ENCODE results near the gene ZNF469. TPM values are rescaled to one million over a fixed set of nuclear protein-coding genes. Genes with fewer than 3 reads are reported as not detected.
A peak's percentile ranks its signal among the peaks of the same experiment; 100 is the strongest.

Gene ZNF469, protein sequence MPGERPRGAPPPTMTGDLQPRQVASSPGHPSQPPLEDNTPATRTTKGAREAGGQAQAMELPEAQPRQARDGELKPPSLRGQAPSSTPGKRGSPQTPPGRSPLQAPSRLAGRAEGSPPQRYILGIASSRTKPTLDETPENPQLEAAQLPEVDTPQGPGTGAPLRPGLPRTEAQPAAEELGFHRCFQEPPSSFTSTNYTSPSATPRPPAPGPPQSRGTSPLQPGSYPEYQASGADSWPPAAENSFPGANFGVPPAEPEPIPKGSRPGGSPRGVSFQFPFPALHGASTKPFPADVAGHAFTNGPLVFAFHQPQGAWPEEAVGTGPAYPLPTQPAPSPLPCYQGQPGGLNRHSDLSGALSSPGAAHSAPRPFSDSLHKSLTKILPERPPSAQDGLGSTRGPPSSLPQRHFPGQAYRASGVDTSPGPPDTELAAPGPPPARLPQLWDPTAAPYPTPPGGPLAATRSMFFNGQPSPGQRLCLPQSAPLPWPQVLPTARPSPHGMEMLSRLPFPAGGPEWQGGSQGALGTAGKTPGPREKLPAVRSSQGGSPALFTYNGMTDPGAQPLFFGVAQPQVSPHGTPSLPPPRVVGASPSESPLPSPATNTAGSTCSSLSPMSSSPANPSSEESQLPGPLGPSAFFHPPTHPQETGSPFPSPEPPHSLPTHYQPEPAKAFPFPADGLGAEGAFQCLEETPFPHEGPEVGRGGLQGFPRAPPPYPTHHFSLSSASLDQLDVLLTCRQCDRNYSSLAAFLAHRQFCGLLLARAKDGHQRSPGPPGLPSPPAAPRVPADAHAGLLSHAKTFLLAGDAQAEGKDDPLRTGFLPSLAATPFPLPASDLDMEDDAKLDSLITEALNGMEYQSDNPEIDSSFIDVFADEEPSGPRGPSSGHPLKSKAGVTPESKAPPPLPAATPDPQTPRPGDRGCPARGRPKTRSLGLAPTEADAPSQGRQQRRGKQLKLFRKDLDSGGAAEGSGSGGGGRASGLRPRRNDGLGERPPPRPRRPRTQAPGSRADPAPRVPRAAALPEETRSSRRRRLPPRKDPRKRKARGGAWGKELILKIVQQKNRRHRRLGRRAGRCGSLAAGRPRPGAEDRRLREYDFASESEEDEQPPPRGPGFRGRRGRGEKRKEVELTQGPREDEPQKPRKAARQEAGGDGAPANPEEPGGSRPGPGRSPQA (N-terminal part only)
- total RNA-seq, result 1.5 TPM
- long read RNA-seq, full-length matches to known transcripts, result 1 of 1 reads
- long read RNA-seq, partial matches to known transcripts, result 0 of 1 reads
- long read RNA-seq, other reads (novel, unspliced or antisense), result 0 of 1 reads

DNA sequence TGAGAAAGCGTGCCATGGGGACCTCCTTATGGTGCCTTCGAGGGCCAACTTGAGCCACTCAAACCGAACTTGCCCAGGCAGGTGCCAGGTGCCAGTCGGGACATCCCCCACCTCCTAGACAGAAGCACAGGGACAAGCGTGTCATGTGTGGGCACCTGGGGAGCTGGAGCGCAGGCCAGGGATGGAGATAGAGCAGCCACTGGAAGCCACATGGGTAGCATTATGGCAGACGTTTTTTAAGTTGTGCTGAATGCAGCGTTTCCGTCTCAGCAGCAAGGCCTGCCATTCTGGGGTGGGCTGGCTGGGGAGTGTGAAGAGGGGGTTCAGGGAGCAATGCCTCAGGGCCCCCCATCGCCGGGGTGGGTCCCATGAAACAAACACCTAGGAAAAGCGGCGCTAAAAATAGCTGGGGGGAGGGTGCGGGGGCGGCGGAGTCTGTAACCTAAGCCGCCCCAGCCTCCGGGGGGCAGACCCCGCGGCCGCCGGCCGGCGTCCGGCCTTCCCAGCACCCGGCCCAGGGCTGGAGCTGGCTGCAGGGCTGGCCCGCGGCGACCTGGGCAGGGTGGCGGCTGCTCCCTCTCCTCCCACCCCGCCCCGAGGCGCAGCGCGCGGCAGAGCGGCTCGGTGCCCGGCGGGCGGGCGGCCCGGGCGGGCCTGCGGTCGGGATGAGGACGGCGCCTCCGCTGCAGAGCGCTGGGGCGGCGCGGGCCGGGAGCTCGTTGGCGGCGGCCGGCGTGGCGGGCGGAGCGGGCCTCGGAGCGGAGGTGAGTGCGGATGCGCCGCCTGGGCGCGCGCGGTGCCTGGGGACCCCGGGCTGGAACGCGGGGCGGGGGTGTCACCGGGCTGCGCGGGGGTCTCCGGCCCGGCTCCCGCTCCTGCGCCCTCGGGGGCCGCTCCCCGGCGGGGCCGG, at the start of gene ZNF469:
ZNF469 (plus strand) TSS at position 469 of the 910 bp plus-strand sequence. CDS start 44,512 bp downstream, outside the sequence.
- intact Hi-C loops (cut with DNase I), result no loop called here
- DNase-seq (ENCODE audit: low spot score), result peak; percentile 72

DNA sequence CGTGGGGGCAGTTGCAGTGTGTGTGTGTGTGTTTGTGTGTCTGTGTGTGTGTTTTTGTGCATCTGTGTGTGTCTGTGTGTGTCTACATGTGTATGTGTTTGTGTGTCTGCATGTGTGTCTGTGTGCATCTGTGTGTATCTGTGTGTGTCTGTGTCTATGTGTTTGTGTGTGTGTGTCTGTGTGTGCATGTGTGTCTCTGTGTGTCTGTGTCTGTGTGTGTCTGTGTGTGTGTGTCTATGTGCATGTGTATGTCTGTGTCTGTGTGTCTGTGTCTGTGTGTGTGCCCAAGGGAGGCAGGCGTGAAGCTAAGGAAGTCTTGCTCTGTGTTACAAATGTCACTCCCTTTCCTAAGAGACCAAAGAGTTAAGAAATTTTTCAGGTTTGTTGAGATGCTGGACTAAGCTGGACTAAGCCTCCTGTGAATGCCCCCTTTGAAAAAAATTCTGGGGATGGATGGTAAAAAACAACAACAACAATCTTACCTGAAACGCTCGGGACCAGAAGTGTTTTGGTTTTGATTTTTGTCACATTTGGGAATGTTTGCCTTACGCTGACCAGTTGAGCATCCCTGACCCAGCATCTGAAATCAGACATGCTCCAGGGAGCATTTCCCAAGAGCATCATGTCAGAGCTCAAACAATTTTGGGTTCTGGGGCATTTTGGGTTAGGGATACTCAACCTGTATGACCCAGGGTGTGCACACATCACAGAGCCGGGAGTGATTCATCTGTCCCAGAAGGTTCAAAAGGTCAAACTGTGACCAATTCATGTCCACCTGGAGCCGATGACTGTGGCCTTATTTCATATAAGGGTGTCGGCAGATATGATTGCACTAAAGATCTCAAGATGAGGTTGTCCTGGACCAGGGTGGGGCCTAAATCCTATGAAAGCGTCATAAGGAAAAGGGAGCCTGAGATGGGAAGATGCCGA, 48.6 kb upstream of the ZNF469 start:
- intact Hi-C loops (cut with DNase I), result no loop called here
- no peak for DNase-seq (ENCODE audit: low spot score)

DNA sequence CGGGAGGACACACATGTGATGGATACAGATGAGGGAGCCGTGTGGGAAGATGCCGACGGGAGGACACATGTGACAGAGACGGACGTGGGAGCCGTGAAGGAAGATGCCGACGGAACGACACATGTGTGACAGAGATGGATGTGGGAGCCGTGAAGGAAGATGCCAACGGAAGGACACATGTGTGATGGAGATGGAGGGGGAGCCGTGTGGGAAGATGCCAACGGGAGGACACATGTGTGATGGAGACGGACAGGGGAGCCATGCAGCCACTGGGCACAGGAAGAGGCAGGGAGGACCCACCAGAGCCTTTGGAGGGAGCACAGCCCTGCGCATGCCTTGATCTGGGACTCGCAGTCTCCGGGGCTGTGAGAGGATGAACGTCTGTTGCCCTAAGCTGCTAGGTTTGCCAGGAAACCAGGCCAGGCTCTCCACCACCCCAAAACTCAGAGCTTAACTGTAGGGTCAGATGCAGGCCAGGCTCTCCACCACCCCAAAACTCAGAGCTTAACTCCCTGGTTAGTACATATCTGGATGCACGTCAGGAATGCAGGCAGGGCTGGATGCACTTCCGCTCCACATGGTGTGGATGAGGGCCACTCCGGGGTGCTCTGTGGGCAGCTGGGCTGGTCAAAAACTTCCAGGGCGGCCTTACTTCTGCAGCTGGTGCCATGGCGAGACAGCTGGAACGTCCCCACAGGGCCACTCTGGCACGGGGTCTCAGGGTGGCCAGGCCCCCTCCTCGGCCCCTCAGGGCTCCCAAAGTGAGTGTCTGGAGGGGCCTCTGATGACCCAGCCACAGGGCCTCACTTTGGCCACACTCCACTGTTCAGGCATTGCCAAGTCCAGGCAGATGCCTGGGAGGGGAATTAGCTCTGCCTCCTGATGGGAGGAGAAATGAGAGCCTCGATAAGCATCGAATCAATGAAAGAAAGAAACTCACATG, 47.7 kb upstream of the ZNF469 start:
- DNase-seq (ENCODE audit: low spot score), result no peak

DNA sequence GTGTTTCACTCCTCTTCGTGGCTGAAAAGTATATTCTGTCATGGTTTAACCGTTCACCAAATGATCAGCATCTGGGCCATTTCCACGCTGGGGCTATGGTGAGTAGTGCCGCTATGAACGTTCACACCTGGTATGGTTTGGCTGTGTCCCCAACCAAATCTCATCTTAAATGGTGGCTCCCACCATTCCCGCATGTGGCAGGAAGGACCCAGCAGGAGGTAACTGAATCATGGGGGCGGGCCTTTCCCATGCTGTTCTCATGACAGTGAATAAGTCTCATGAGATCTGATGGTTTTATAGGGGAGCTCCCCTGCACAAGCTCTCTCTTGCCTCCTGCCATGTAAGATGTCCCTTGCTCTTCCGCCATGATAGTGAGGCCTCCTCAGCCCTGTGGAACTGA, 45.7 kb upstream of the ZNF469 start:
- intact Hi-C loops (cut with DNase I), result no loop called here
- DNase-seq (ENCODE audit: low spot score), result no peak

More for the DNA sequence above, 47.7 kb upstream of the ZNF469 start:
- intact Hi-C loops (cut with DNase I), result no loop called here

DNA sequence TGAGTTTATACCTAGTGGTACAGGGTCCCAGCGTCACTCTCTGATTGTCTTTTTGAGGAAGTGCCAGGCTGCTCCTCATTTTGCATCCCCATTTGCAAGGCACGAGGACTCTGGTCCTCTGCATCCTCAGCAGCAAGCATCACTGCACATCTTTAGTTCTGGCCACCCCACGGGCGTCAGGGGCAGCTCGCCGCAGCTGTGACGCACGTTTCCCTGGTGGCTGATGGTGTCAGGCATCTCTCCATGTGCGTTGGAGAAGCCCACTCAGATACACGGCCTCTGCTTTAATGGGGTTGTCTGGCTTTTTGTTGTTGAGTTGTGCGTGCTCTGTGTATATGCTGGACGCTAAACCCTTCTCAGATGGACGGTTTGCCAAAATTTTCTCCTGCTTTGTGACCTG, 45.2 kb upstream of the ZNF469 start:
- DNase-seq (ENCODE audit: low spot score), result no peak
- intact Hi-C loops (cut with DNase I), result no loop called here

DNA sequence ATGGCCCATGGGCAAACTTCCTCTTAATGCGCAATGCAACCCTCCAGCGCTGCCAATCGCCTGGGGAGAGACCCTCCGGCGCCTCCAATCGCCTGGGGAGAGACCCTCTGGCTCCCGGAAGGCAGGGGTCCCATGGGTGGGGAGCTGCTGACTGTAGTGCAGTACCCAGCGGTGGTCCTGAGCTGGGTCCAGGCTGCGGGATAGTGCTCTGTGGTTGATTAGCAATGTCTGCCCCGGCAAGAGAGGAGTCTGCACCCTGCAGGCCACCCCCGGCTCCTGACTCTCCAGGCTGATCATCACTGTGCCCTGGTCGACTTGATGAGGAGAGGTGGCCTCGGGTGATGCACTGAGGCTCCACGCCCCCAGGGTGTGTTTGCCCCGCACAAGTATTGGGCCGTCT, 44.6 kb upstream of the ZNF469 start:
- intact Hi-C loops (cut with DNase I), result no loop called here
- no peak for DNase-seq (ENCODE audit: low spot score)

DNA sequence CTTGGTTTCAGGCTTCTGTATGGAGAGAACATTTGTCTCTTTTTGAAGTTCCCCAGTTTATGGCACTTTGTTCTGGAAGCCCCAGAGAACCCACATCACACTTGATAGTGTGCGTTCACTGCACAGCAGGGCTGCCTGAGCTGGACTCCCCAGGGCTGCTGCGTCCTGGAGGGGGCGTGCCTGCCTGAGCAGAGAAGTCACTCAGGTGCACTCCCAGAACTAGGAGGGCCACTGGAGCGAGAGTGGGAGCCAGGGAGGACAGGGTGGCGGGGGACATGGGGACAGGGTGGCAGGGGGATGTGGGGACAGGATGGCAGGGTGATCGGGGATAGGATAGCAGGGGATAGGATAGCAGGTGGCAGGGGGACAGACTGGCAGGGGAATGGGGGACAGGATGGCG, 43.9 kb upstream of the ZNF469 start:
- no peak for DNase-seq (ENCODE audit: low spot score)
- intact Hi-C loops (cut with DNase I), result no loop called here

DNA sequence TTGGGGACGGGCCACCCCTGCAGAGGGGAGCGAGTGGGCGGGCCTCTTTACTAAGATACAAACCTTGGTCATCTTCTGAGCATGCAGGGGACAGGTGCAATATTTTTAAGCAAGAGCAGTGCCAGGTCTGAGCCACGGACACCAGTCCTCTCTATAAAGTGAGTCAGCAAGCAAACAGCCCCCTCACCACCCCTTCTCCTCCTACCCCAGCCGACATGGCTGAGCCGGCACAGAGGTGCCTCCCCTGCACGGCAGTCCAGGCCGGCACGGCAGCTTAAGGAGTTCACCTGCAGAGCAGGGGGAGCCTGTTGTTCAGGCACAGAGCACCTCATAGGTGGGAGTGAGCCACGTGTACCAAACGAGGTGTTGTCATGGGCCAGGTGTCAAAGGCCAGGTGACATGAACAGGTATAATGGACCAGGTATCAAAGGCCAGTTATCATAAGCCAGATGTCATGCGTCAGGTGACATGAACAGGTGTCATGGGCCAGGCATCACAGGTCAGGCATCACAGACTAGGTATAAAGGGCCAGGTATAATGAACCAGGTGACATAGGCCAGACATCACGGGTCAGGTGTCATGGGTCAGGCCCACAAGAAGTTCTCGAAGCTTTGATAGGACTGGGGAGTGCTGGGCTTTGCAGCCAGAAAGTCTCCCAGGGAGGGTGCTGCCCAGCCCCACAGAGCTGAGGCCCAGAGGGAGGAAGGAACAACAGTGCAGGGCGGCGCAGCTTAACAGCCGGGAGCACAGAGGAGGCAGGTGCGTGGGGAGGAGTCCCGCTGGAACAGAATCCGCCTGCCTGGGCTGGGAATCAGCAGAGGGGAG, 42.6 kb upstream of the ZNF469 start:
- DNase-seq (ENCODE audit: low spot score), result no peak
- intact Hi-C loops (cut with DNase I), result no loop called here

DNA sequence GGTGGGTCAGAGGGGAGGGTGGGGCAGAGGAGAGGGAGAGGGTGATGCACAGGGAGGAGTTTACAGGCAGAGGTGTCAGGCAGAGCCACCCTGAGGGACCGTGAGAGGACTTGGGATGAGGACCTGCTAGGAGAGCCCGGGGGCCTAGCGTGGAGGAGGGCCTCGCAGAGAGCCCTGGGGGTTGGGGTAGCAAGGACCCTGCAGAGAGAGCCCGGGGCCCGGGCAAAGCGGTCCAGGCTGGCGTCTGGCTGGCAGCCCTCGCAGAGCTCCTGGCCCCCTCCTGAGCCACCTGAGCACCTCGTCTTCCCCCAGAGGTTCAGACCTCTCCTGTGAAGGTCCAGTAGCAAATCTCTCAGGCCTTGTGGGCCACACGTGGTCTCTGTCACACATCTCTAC, 42.0 kb upstream of the ZNF469 start:
- intact Hi-C loops (cut with DNase I), result no loop called here
- DNase-seq (ENCODE audit: low spot score), result no peak

DNA sequence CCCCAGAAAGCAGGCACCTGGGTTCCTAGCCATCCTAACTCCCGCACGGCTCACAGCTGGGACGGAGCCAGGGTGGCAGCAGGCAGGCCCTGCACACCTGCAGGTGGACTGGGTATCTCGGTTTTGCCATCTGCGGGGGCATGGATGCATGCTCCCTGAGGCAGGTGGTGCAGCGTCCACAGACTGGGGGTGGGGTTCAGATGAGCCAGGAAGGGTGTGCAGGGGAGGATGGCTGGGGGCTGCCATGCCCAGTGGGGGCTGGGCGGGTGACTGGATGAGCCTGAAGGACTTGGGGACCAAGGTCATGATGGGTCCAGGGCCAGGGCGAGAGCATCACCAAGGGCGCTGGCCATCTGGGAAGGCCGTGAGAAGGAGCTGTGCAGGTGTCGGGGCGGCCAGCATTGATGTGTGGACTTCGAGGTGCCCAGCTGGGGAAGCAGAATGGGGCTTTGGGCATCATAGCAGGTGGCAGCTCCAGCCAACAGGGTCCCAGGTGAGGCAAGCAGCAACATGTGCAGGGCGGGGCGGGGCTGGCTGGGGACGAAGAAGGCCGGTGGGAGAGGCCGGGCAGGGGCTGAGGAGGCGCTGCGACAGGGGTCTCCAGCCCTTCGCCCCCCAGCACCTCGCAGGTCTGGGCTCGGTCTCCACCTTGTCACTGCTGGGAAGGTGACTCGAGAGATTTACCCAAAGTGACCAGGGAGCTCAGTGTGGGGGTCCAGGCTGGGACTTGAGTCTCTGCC, 41.0 kb upstream of the ZNF469 start:
- intact Hi-C loops (cut with DNase I), result no loop called here
- no peak for DNase-seq (ENCODE audit: low spot score)

DNA sequence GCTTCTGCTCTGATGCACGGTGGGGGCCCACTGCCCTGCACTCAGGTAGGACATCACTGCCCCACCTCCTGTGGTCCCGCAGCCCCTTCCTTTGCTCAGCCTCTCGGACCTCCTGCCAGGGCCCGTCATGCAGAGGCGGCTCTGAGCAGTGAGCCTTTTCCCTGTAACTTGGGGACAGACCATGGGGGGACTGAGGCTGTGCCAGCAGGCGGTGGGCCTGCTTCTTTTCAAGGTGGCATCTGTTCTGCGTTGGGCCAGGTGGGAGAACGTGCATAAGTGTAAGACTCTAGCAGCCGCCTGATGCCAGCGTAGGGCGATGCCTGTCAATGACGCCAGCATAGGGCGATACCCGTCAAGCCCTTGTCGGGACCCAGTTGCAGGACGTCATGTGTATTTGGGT, 40.3 kb upstream of the ZNF469 start:
- no peak for DNase-seq (ENCODE audit: low spot score)
- intact Hi-C loops (cut with DNase I), result no loop called here

DNA sequence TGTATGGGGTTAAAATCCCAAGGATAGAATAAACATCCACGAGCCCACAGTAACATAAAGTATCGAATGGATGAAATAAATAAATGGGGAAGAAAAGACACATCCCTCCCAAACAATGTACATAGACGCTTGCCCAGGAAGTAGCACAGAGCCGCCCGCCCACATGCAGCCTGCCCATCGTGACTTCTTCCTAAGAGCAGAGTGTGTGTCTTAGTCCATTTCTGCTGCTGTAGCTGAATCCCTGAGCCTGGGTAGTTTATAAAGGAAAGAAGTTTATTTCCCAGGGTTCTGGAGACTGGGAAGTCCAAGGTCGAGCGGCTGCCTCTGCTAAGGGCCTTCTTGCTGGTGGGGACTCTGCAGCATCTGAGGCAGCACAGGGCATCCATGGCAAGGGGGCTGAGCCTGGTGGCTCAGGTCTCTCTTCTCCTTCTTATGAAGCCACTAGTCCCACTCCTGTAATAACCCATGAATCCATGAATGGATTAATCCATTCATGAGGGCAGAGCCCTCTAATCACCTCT, 39.4 kb upstream of the ZNF469 start:
- intact Hi-C loops (cut with DNase I), result no loop called here
- DNase-seq (ENCODE audit: low spot score), result no peak

DNA sequence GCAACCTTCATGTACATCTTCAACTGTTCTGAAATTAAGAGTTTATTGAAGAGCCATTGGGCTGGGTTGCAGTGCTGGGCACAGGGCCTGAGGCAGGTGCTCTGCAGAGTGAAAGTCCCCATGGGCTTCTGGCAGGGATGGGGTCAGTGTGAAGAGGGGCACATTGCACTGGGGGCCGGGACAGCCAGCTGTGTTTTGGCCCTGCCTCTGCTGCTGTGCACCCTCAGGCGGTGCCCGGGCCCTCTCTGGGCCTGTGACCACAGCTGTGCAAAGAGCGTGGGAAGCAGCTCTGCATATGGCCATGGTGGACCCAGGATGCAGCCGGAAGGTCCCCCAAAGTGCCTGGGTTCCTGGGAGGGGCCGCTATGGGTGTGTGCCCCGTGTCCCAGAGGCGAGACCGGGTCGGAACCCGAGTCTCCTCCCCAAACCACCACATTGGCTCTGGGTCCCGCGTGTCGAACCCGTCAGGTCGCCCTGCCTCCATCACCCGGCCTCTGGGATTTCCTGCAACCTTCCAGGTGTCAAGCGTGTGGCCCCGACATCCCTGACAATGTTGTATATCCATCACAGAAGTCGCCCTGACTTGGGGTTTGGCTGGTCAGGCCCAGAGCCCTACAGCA, 38.2 kb upstream of the ZNF469 start:
- intact Hi-C loops (cut with DNase I), result no loop called here
- DNase-seq (ENCODE audit: low spot score), result no peak

DNA sequence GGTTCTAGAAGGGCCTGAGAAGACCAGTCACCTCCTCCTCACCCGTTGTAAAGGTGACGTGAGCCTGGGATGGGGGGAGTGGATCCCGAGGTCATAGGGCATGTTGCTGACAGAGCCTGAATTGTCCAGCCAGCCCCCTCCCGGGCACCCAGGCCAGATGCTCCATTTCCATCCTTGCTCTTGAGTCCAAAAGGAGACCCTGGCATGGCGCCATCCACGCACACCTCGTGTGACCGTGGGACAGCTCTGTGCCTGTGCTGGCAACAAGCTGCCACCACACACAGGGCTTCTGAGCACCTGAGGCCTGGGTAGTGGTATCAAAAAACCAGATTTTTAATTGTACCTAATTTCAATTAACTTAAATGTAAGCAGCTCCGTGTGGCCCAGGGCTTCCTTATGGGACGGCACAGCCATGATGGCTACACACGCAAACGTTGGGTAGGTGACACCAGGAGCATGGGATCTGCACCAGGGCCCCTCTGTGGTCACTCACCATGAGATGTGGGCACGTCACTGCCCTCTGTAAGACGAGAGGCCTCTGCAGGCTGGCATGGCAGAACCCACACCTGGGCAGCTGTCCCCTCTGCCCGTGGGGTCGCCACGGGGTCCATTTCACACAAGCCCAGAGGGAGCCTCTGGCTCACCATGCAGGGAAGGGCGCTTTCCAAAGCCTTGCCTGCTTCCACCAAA, 37.6 kb upstream of the ZNF469 start:
- DNase-seq (ENCODE audit: low spot score), result no peak
- intact Hi-C loops (cut with DNase I), result no loop called here
